Spinal cord (tissue), 10 donors: ENCODE data around the gene ARHGEF26. TPM values are rescaled to one million over a fixed set of nuclear protein-coding genes. Genes with fewer than 3 reads are reported as not detected.

Experiments used
- DNase-seq, 6 donors: peaks; one replicate each; pipeline versions ENCODE4 v3.0.0 to v3.0.0-alpha.2; 2013 to 2015; ENCODE audit warnings: low spot score in 6 of 6, low read depth in 4 of 6
- H3K27ac ChIP-seq: one replicate; pipeline ENCODE4 v1.5.1; 2013; ENCODE audit warnings: low read depth, low read length, control low read depth
- H3K27me3 ChIP-seq: one replicate; pipeline ENCODE4 v1.6.1; 2013; ENCODE audit warnings: low read length; ENCODE audit not compliant: control insufficient read depth, insufficient read depth
- H3K36me3 ChIP-seq: one replicate; pipeline ENCODE4 v1.6.1; 2013; ENCODE audit warnings: low read length; ENCODE audit not compliant: control insufficient read depth, insufficient read depth
- H3K4me1 ChIP-seq: one replicate; pipeline ENCODE4 v1.6.1; 2013; ENCODE audit warnings: low read length; ENCODE audit not compliant: control insufficient read depth, insufficient read depth
- H3K4me3 ChIP-seq: one replicate; pipeline ENCODE4 v1.5.1; 2013; ENCODE audit warnings: low read depth, low read length, control low read depth
- H3K9me3 ChIP-seq: one replicate; pipeline ENCODE4 v1.6.1; 2013; ENCODE audit warnings: low read length; ENCODE audit not compliant: control insufficient read depth, insufficient read depth
- WGBS: methylation state at CpG from one replicate; pipeline ENCODE4 v1.1.5; 2013; ENCODE audit warnings: missing lambda C conversion rate; ENCODE audit not compliant: insufficient coverage; 5-methylcytosine and 5-hydroxymethylcytosine counted together
- polyA plus RNA-seq, 2 donors: library from polyadenylated mRNA; unstranded; fragments of 120-200 nt; gene quantifications; one replicate each; pipeline ENCODE4 v1.2.1, GENCODE V29; 2013; ENCODE audit not compliant: insufficient read length in 2 of 2
- total RNA-seq, 2 donors: library from RNA; depleted of rRNA in 1 of 2; stranded (reverse); fragments of 120-200 nt in 1 of 2; fragments of >200 nt in 1 of 2; gene quantifications; one replicate each; pipeline versions ENCODE4 v1.2.3 to v1.2.4, GENCODE V29; 2013 to 2014
- donor health status: healthy.

Gene ARHGEF26
- total and polyA plus RNA-seq, 4 donors: 27.2 to 57.8 (median 39.4) TPM

GRCh38 chr3:154301561-154301960 is 180.4 kb downstream of the ARHGEF26 start:
- Histone ChIP-seq H3K27me3 (no peaks in the 10 kb centered on the region), H3K9me3 (no peaks in the 10 kb centered on the region), H3K36me3 (peaks cover 25% of the 10 kb centered on the region), H3K27ac (no peak overlapping the region), H3K4me3 (no peak overlapping the region), H3K4me1 (no peaks in the 10 kb centered on the region)
- WGBS: 71% methylated on average over 1 of the region's 3 CpGs
- DNase-seq: no peak

- no peak overlapping the region for H3K27ac ChIP-seq
- DNase-seq: no peak
- peaks cover 17% of the 10 kb centered on the region for H3K36me3 ChIP-seq
- H3K27me3 ChIP-seq: no peaks in the 10 kb centered on the region
- no peaks in the 10 kb centered on the region for H3K9me3 ChIP-seq
- H3K4me1 ChIP-seq: no peaks in the 10 kb centered on the region
- no peak overlapping the region for H3K4me3 ChIP-seq
Observed at GRCh38 chr3:154304116-154304786, 183.1 kb downstream of the ARHGEF26 start.

- Histone ChIP-seq H3K9me3 (no peaks in the 10 kb centered on the region), H3K4me1 (no peaks in the 10 kb centered on the region), H3K27me3 (no peaks in the 10 kb centered on the region), H3K36me3 (peaks cover 17% of the 10 kb centered on the region), H3K27ac (no peak overlapping the region), H3K4me3 (no peak overlapping the region)
- no CpG with 5 or more reads among the region's 3 CpGs for WGBS
- DNase-seq: no peak
Observed at GRCh38 chr3:154304936-154305335, 183.7 kb downstream of the ARHGEF26 start.

- Histone ChIP-seq H3K4me1 (no peaks in the 10 kb centered on the region), H3K9me3 (no peaks in the 10 kb centered on the region), H3K36me3 (peaks cover 13% of the 10 kb centered on the region), H3K27ac (no peak overlapping the region), H3K4me3 (no peak overlapping the region), H3K27me3 (no peaks in the 10 kb centered on the region)
- no peak for DNase-seq
Observed at GRCh38 chr3:154307363-154307762, 186.2 kb downstream of the ARHGEF26 start.

Other genes starting within 250 kb of the ARHGEF26 start
- 100 to 1,000 TPM in 1 of 2 donors, 10 to 100 TPM in 1; 90.4 to 135 TPM for gene DHX36, start 203.1 kb downstream of the ARHGEF26 start, total RNA-seq
- gene DHX36, start 203.1 kb downstream of the ARHGEF26 start, polyA plus RNA-seq: 10 to 100 TPM; 70.2 to 71.4 TPM